Measurements from ENCODE around the gene COBL. TPM values are rescaled to one million over a fixed set of nuclear protein-coding genes. Genes with fewer than 3 reads are reported as not detected.

The COBL gene
- total RNA-seq, 1 donor from 2014 or later = not detected

DNA sequence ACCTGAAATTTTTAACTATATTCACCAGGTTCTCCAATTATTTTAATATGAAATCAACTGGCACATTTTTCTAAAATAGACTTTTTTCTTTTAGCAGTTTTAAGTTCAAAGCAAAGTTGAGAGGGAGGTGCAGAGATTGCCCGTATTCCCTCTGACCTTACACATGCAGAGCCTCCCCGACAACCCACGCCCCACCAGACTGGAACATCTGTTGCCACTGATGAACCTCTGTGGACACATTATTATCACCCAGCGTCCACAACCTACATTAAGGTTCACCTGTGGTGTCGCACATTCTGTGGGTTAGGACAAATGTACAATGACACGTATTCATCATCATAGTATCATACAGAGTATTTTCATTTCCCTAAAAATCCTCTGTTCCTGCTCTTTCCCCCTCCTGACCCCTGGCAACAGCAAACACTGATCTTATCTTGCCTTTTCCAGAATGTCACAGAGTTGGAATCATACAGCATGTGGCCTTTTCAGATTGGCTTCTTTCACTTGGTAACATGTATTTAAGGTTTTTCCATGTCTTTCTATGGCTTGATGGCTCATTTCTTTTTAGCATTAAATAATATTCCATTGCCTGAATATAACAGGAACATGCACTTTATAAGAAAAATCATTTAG is 37.1 kb downstream of the COBL start:
- no peak for DNase-seq (ENCODE audit: extremely low read depth, low read depth, low spot score)

DNA sequence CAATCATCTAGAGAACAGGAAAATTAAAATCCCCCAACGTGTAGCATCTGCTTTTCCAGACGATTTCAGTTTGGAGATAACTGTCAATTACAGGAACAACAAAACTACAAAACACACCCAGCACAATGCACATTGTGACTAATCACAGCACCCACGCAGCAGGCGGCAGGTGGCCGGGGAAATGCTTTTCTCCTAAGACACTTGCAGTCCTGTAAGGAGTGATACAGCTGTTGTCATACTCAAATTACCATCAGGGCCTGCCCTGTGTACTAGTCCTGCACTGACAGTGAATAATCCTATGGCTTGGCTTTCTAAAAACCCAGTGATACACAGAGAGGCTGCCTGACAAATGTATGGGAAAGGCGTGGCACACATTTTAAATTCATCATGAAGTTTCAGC is 37.8 kb downstream of the COBL start:
- DNase-seq (ENCODE audit: extremely low read depth, low read depth, low spot score) = no peak

DNA sequence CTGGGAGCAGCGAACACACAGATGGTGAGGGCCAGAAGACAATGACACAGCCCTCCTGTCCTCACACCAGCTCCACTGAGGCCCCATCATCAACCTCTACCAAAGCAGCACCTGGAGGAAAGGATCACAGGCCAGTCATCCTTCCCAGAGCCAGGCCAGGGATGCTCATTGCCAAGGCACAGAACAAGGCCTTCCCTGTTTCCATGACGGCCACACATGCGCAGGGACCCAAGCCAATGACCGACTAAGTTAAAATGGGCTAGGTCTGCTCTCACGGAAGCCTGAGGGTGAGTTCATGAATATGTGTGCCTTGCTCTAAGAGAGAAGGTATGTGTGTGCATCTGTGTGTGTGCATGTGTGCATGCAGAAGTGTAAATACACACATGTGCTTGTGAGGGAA is 39.6 kb downstream of the COBL start:
- no peak for DNase-seq (ENCODE audit: extremely low read depth, low read depth, low spot score)

DNA sequence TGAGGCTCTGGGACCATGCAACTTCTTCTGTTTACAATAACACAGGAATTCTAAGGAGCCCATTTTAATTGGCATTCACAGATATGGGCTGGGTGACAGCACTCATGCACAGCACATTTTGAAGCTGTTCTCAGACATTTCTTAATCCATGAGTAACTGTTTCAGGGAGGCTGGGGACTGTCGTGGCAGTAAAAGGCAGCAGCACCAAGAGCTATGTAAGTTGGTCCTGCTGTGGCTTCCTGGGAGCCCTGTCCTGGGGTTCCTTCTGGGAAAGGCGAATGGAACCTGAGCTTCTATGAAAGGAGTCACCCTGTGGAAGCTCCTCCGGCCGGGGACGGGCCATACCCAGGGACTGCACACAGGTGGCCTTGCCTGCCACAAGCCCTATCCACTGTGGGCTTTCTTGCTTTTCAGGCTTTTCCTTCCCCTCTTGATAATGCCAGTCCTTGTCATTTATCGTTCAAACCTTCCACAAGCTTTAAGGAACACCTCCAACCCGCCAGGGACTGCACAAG is 40.5 kb downstream of the COBL start:
- DNase-seq (ENCODE audit: extremely low read depth, low read depth, low spot score) = no peak

DNA sequence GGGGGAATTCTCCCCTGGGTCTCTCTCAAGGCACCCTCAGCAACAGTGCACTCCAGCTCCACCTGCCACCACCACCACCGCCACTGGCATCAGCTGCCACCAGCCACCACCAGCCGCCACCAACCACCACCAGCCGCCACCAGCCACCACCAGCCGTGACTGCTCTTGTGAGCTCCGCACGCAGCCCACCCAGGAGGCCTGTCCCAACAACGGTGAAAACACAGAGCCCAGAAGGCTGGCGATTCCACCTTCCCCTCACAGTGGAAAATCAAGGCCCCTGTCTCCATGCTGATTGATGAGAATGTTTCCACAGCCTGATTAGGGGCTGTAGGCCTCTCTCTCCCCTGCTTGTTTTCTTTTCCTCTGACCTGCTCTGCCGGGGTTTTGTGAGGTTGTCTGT is 41.1 kb downstream of the COBL start:
- no peak for DNase-seq (ENCODE audit: extremely low read depth, low read depth, low spot score)

DNA sequence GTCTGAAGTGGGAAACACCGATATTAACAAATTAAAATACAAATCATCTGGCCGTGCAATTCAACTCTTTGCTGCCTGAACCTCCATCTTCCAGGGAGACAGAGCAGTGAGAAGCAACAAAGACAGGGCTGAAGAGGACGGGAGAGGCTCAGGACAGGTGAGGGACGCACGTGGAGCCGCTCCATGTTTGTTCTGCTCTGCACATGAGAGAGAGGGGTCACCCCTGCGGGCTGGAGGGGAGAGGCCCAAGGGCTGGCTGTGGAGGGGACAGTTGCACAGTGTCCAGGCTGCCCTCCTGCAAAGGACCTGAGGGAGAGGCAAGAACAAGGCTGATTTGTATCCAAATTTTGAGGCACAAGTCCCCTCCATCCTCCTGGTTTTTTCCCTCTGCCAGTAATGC is 41.7 kb downstream of the COBL start:
- no peak for DNase-seq (ENCODE audit: extremely low read depth, low read depth, low spot score)

DNA sequence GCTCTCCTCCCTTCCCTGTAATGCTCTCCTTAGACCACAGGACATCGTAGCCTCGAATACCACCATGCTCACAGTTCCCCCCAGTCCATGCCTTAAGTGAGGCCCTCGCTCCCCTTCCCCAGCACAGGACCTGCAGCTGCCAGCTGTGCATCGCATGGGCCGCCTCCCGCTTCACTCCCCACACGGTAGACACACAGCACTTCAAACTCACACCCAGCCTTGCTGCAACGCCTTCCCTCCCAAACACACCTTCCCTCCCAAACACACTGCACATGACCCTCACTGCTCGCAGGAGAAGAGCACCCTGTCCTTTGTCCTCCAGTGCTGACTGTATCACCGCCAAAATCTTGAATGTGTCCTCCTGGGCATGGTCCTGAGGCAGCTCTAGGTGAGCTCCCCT is 42.6 kb downstream of the COBL start:
- no peak for DNase-seq (ENCODE audit: extremely low read depth, low read depth, low spot score)

DNA sequence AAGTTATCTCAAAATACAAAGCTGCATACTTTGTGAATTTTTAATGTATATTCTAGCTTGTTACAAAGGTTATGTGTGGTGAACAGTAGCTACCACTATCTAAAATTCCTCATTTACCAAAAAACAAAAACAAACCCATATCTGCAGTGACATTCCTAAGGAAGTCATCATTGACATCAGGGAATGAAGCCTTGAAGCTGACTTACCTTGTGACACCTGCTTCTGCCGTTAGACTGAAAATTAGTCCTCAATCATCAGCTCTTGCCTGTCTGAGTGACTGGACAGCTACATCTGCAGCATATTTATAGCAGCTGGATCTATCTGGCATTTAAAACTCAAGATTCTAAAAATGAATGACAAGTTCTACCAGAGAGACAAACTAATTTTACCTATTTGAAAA is 43.2 kb downstream of the COBL start:
- no peak for DNase-seq (ENCODE audit: extremely low read depth, low read depth, low spot score)

DNA sequence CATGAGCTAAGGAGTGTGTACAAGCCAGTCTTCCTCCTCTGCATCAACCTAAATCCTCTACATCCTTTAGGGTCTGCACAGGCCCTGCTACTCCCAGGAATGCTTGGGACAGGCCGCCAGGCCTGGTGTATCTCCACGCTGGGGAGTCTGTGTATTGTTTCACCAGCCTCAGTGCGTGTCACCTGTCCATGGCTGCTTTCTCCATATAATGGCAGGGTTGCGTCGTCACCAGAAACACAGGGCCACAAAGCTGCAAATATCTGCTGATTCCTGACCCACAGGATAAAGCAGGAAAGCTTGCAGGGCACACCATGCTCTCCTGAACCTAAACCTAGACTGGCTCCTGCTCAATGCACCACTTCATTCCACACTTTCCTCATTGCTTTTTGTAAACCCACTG is 45.6 kb downstream of the COBL start:
- no peak for DNase-seq (ENCODE audit: extremely low read depth, low read depth, low spot score)

DNA sequence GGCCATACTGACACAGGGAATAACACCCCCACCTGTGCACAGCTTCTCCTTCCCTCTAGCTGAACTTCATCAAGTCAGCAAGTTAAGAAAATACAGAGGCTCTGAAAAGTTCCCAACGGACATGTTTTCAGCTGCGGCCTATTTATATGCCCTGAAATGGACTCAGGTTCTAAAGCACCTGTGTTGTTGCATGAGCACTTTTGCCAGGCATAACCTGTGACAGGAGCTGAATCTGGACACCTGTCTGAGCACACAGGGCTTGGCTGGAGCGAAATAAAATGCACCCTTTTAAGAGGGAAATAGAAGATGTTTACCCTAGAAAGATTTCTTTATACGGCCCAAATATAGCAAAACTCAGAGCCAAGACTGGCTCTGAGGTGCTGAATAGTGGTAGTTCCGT is 46.7 kb downstream of the COBL start:
- no peak for DNase-seq (ENCODE audit: extremely low read depth, low read depth, low spot score)

DNA sequence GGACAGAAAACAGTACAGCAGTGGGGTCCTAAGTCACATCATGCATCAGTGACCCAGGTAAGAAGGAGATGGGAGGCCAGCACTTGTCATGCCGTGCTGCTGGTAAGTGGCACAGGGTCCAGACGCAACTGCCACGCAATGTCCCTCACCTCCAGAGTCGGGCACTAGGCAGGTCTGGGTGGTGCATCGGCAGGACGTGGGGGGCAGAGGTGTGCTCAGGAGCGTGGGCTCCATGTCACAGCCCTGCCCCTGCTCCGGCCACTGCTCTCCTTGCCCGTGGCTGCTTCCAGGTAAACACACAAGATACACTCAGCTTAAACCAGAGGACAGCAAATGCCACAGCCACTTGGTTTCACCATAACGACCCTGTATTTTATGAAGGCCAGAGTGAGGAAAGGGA is 47.3 kb downstream of the COBL start:
- DNase-seq (ENCODE audit: extremely low read depth, low read depth, low spot score) = no peak

DNA sequence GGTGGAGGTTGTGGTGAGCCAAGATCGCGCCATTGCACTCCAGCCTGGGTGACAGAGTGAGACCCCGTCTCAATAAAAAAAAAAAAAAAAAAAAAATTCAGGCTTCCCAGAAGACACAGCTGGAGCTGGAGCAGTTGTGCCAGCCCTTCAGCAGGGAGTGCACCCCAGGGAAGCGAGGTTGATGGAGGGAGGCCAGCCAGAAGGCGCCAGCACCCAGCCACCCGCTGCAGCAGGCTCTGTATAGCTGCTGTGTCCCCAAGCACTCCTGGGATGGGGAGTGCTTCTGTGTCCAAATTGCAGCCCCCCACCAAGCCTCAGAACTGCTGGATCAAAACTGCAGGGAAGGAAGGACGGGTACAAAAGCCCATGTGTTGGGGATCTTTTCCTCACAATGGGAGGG is 47.8 kb downstream of the COBL start:
- DNase-seq (ENCODE audit: extremely low read depth, low read depth, low spot score) = no peak

DNA sequence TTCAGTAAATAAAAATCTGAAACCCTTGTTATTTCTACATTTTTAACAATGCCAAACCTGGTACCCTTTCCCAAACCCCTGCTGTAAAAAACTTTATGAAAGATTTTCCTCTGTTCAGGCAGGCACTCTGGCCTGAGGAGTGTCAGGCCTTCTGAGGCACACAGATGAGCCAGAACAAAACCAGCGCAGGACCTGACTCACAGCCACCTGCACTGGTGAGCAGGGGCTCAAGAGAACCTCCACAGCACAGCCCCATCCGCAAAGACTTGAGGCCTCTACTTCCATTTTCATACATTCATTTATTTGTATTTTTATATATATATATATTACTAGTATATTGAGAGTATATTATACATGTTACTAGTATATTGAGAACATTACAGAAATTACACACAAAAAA is 49.4 kb downstream of the COBL start:
- DNase-seq (ENCODE audit: extremely low read depth, low read depth, low spot score) = no peak

DNA sequence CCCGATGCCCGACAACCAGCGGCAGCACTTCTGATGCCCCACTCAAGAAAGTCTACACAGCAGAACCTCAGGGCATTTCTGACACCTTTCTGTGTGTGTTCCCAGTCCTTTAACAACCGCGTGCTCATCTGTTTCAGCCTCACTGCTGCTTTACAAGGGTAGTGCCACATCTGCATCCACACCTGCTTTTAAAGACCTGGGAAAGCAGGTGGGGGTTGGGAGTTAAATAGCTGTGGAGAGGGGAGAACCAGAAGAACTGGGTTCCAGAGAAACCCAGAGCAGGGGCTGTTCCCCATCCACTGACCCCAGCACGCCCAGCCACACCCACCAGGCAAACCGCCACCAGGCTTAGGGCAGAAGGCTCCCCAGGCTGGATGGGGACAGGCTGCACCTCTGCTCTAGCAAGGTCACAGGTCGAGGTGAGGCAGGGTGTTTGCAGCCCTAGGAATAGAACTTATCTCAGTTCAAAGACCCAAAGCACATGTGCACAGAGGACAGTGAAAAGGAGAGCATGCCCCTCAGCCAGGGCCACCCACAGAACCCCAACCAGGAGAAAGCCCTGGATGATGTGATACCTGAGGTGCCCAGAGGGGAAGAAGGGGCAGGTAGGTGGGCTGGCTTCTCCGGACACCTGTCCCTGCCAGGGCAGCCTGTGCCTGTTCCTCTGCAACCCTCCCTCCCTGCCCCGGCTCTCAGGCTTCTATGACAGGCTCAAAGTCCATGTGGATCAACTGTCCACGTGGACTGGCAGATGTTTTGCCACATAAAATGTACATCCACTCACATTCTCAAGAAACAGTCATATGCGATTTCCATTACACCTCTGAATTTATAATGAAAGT is 51.3 kb downstream of the COBL start:
- no peak for DNase-seq (ENCODE audit: extremely low read depth, low read depth, low spot score)

DNA sequence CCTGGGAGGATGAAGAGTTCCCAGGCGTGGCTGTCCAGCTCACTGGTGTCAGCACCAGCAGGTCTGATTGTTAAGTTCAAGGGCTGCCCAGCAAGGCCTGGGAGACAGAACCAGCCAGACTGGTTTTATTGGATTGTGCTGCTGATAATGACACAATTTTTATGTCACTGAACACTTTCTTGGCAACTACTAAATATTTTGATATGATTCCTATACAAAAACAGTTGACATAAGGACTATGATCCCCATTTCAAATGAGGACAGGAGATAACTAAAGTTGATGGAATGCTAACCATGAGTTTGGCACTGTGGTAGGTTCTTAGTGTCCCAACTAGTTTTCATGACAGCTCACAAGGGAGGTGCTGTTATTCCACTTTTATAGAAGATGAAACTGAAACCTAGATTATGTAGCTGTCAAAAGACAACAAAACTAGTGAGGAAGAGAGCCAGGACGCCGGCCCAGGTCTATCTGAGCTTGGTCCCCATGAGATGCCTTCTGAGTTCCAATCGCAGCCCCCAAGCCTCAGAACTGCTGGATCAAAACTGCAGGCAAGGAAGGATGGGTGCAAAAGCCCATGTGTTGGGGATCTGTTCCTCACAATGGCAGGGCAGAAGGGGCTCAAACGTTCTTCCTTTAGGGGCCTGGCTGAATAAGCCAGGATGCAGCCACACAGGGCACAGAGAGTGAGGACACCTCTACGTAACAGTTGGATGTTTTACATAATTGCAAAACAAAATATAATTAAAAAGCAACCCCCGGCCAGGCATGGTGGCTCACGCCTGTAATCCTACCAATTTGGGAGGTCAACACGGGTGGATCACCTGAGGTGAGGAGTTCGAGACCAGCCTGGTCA is 52.8 kb downstream of the COBL start:
- no peak for DNase-seq (ENCODE audit: extremely low read depth, low read depth, low spot score)

DNA sequence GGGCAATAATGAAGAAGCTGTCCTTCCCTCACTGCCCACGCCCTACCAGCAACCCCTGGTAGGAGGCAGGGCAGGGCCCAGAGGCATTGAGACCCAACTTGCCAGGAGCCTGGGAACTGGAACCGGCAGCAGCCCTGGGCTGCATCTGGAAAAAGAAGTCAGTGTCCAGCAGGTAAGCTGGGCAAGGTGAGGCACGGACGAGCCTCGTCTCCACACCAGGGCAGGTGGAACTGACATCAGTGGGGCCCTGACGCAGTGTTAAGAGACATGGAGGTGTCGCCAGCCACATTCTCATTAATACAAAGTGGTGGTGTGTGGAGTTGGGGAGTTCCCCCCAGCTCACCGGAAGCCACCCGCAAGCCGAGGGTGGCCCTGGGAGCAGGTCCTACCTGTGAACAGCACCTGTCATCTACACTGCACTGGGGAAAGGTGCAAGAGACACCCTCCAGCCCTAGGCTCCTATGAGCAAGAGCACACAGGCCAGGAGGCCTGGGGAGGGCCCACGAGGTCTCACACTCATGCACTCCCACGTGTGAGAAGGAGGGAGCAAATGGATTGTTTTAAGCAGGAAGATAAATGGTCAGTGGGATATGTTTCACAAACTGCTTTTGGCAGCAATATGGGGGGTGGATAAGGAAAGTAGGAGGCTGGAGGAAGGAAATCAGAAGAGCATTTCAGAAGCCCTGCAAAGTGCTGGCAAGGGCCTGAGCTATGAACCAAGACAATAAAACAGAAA is 53.6 kb downstream of the COBL start:
- no peak for DNase-seq (ENCODE audit: extremely low read depth, low read depth, low spot score)

DNA sequence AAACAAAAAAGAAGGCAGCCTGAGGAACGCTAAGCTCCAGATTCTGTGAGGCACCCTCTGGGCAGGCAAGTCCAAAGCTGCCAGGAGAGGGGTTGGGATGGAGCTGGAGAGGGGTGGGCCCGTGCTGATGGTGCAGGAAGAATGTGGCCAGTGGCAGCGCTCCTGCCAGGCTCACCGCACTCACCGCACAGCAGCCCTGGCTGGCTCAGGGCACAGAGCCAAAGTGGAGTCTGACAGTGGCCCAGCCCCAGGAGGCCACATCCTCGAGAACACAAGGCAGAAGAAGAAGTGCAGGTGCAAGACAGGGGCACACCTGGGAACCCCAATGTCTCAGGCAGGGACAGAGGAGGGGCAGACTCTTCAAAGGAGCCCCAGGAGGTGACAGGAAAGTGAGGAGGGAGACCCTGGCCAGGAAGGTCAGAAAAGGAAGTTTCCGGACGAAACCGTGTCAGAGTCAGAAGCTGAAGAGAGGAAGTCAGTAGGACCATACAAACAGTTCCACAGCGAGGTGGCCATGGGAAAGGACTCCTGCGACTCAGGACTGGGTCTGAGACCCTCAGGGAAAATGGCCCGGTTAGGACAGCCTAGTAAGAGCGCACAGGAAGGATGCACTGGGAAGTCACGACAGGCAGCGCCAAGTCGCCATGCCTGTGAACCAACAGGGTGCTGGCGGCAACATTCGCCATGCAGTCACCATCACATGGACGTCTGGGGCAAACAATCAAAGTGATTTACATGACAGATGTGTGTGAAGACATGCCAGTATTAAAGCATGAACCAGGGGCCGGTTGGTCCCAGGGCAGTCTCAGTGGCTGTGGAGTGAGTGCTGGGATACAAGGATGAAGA is 54.4 kb downstream of the COBL start:
- DNase-seq (ENCODE audit: extremely low read depth, low read depth, low spot score) = no peak

DNA sequence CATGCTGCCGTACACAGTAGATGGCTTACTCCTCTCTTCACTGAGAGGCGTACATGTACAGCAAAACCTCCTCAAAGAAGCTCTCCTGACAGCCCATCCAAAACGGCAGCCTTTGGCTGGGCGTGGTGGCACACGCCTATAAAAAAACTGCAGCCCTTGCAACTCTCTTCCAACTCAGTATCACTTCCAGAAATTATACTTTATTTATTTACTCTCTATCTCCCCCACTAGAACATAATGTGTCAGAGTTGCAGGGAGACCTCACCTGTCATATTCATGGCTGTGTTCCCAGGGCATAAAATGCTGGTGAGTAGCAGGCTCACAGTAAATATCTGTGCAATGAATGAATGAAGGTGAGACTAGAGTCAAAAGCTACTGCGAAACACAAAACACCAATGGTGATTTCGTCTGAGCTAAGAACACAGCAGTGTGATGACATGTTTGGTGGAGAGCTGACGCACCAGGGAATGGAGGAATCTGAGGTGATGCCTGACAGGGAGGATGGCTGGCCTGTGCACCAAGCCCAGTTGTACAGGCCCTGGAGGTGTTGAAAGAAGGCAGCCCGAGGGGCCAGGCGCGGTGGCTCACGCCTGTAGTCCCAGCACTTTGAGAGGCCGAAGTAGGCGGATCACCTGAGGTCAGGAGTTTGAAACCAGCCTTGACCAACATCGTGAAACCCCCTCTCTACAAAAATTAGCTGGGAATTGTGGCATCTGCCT is 55.3 kb downstream of the COBL start:
- no peak for DNase-seq (ENCODE audit: extremely low read depth, low read depth, low spot score)

DNA sequence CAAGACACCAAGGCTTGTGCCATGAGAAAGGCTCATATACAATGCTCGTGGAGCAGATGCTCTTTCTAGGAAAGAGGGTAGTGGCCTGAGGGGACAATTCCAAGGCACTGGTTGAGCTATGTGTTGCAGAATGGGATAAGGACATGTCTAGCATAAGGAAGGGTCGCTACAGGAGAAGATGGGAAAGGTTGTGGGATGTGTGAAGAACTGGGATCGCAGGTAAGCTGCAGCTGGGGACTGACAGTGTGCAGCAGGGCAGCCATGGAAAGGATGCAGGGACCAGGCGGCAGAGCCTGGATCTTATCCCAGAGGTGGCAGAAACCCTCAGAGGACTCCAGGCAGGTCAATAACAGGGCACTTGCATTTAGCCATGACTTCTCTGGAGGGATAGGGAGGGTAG is 56.1 kb downstream of the COBL start:
- no peak for DNase-seq (ENCODE audit: extremely low read depth, low read depth, low spot score)

Data from glomerular endothelial cell (primary cell).